ENCODE measurements around the gene CLEC12A. TPM values are rescaled to one million over a fixed set of nuclear protein-coding genes. Genes with fewer than 3 reads are reported as not detected.

CLEC12A gene
- total RNA-seq, 1 donor from 2014 or later, result not detected

GRCh38 chr12:9999016-9999415 lies 27.8 kb downstream of the CLEC12A start, which contains the start of gene CLEC1B:
TSS of gene CLEC1B (minus strand) at chr12:9999121. CDS start at chr12:9999100, 21 bp downstream.
- H3K4me3 Mint-ChIP-seq (ENCODE audit: unreplicated experiment), result no peak within 1 kb of the TSS
- no peaks in the 10 kb centered on the region for H3K9me3 Mint-ChIP-seq (ENCODE audit: unreplicated experiment)
- TF ChIP-seq, protein P1, sequence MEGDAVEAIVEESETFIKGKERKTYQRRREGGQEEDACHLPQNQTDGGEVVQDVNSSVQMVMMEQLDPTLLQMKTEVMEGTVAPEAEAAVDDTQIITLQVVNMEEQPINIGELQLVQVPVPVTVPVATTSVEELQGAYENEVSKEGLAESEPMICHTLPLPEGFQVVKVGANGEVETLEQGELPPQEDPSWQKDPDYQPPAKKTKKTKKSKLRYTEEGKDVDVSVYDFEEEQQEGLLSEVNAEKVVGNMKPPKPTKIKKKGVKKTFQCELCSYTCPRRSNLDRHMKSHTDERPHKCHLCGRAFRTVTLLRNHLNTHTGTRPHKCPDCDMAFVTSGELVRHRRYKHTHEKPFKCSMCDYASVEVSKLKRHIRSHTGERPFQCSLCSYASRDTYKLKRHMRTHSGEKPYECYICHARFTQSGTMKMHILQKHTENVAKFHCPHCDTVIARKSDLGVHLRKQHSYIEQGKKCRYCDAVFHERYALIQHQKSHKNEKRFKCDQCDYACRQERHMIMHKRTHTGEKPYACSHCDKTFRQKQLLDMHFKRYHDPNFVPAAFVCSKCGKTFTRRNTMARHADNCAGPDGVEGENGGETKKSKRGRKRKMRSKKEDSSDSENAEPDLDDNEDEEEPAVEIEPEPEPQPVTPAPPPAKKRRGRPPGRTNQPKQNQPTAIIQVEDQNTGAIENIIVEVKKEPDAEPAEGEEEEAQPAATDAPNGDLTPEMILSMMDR (IDR thresholded peaks at IDR 0.05; ENCODE audit: insufficient read depth, low read depth, low read length), result no peak
- TF ChIP-seq EZH2 (IDR thresholded peaks at IDR 0.05; ENCODE audit: insufficient read depth, low read length), result no peak
- H3K4me1 Mint-ChIP-seq (ENCODE audit: low read depth, unreplicated experiment), result peaks cover 16% of the 10 kb centered on the region
- no peaks in the 10 kb centered on the region for H3K36me3 Mint-ChIP-seq (ENCODE audit: low read depth, unreplicated experiment)
- Histone ChIP-seq H3K4me3 (ENCODE audit: insufficient read depth, low read depth, low read length) (no peak within 1 kb of the TSS), H3K27ac (ENCODE audit: low read depth, low read length) (no peak within 1 kb of the TSS), H3K9me3 (ENCODE audit: insufficient read depth, low read depth, low read length) (no peaks in the 10 kb centered on the region), H2AFZ (ENCODE audit: low read depth, low read length) (no peak within 1 kb of the TSS), H3K9ac (ENCODE audit: low read length) (no peak within 1 kb of the TSS), H3K27me3 (ENCODE audit: insufficient read depth, low read length) (no peaks in the 10 kb centered on the region), H3K4me1 (ENCODE audit: insufficient read depth, low read length) (no peaks in the 10 kb centered on the region), H4K20me1 (ENCODE audit: insufficient read depth, low read length) (no peaks in the 10 kb centered on the region), H3K4me2 (ENCODE audit: low read length) (no peak within 1 kb of the TSS), H3K36me3 (ENCODE audit: insufficient read depth, low read length) (no peaks in the 10 kb centered on the region), H3K79me2 (ENCODE audit: insufficient read depth, low read length) (no peaks in the 10 kb centered on the region)
- DNase-seq (ENCODE audit: low read depth) (no peak), FAIRE-seq (no peak)
- H3K27ac Mint-ChIP-seq (ENCODE audit: unreplicated experiment), result no peak within 1 kb of the TSS
- peaks cover under 1% of the 10 kb centered on the region for H3K27me3 Mint-ChIP-seq (ENCODE audit: low read depth, unreplicated experiment)

- Histone ChIP-seq H3K4me2 (ENCODE audit: low read length) (no peak overlapping the region), H3K27me3 (ENCODE audit: insufficient read depth, low read length) (no peaks in the 10 kb centered on the region), H3K79me2 (ENCODE audit: insufficient read depth, low read length) (no peaks in the 10 kb centered on the region), H3K27ac (ENCODE audit: low read depth, low read length) (no peak overlapping the region), H3K9me3 (ENCODE audit: insufficient read depth, low read depth, low read length) (no peaks in the 10 kb centered on the region), H3K4me1 (ENCODE audit: insufficient read depth, low read length) (no peaks in the 10 kb centered on the region), H4K20me1 (ENCODE audit: insufficient read depth, low read length) (no peaks in the 10 kb centered on the region), H2AFZ (ENCODE audit: low read depth, low read length) (no peak overlapping the region), H3K9ac (ENCODE audit: low read length) (no peak overlapping the region), H3K36me3 (ENCODE audit: insufficient read depth, low read length) (no peaks in the 10 kb centered on the region), H3K4me3 (ENCODE audit: insufficient read depth, low read depth, low read length) (no peak overlapping the region)
- H3K4me1 Mint-ChIP-seq (ENCODE audit: low read depth, unreplicated experiment), result peaks cover 15% of the 10 kb centered on the region
- FAIRE-seq, result no peak
- DNase-seq (ENCODE audit: low read depth), result no peak
- peaks cover 2% of the 10 kb centered on the region for H3K27me3 Mint-ChIP-seq (ENCODE audit: low read depth, unreplicated experiment)
- H3K27ac Mint-ChIP-seq (ENCODE audit: unreplicated experiment), result no peak overlapping the region
- H3K9me3 Mint-ChIP-seq (ENCODE audit: unreplicated experiment), result no peaks in the 10 kb centered on the region
- TF ChIP-seq EZH2 (IDR thresholded peaks at IDR 0.05; ENCODE audit: insufficient read depth, low read length), result no peak
- TF ChIP-seq, protein P1 (IDR thresholded peaks at IDR 0.05; ENCODE audit: insufficient read depth, low read depth, low read length), result no peak
- H3K36me3 Mint-ChIP-seq (ENCODE audit: low read depth, unreplicated experiment), result no peaks in the 10 kb centered on the region
- no peak overlapping the region for H3K4me3 Mint-ChIP-seq (ENCODE audit: unreplicated experiment)
Measured at GRCh38 chr12:10001171-10001776, 30.1 kb downstream of the CLEC12A start.

- FAIRE-seq, result no peak
Measured at GRCh38 chr12:10012630-10013330, 41.6 kb downstream of the CLEC12A start.

More at GRCh38 chr12:10012630-10013330, 41.6 kb downstream of the CLEC12A start:
- Histone ChIP-seq H3K4me3 (ENCODE audit: insufficient read depth, low read depth, low read length) (no peak overlapping the region), H4K20me1 (ENCODE audit: insufficient read depth, low read length) (no peaks in the 10 kb centered on the region), H3K27ac (ENCODE audit: low read depth, low read length) (no peak overlapping the region), H3K27me3 (ENCODE audit: insufficient read depth, low read length) (no peaks in the 10 kb centered on the region), H3K79me2 (ENCODE audit: insufficient read depth, low read length) (no peaks in the 10 kb centered on the region), H3K4me1 (ENCODE audit: insufficient read depth, low read length) (no peaks in the 10 kb centered on the region), H3K4me2 (ENCODE audit: low read length) (no peak overlapping the region), H3K36me3 (ENCODE audit: insufficient read depth, low read length) (no peaks in the 10 kb centered on the region), H3K9ac (ENCODE audit: low read length) (no peak overlapping the region), H3K9me3 (ENCODE audit: insufficient read depth, low read depth, low read length) (no peaks in the 10 kb centered on the region), H2AFZ (ENCODE audit: low read depth, low read length) (no peak overlapping the region)
- Mint-ChIP-seq H3K9me3 (ENCODE audit: unreplicated experiment) (no peaks in the 10 kb centered on the region), H3K27ac (ENCODE audit: unreplicated experiment) (no peak overlapping the region), H3K4me3 (ENCODE audit: unreplicated experiment) (no peak overlapping the region), H3K36me3 (ENCODE audit: low read depth, unreplicated experiment) (no peaks in the 10 kb centered on the region), H3K27me3 (ENCODE audit: low read depth, unreplicated experiment) (no peaks in the 10 kb centered on the region), H3K4me1 (ENCODE audit: low read depth, unreplicated experiment) (peaks cover 6% of the 10 kb centered on the region)
- TF ChIP-seq EZH2 (IDR thresholded peaks at IDR 0.05; ENCODE audit: insufficient read depth, low read length), result no peak
- DNase-seq (ENCODE audit: low read depth), result no peak
